ENCODE data around the gene ZNF526. TPM values are rescaled to one million over a fixed set of nuclear protein-coding genes. Genes with fewer than 3 reads are reported as not detected.

ZNF526 gene
- total and polyA plus RNA-seq, 9 of the 15 experiments (the other 6 are each of a cell fraction or from before 2014, with no cell fraction given): 1.3 to 17.9 (median 6.2) TPM

DNA sequence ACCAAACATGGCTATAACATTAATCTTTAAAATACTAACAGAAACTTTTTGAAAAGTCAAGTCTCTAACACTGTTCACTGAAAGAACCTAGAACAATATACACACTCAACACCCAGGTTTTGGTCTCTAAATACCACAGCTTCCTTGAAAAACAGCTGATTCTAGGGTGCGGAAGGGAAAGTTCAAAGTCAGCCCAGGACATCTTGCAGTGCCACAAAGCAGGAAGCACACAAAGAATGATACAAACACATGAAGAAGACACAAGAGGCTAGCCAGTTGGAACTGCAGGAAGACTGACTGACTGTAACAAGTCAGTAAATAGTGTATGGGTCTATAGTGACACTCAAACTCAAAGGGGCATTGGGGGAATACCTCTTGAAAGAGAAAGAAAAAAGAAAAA is 7.2 kb upstream of the ZNF526 start (continued):
- TF ChIP-seq, protein P1, sequence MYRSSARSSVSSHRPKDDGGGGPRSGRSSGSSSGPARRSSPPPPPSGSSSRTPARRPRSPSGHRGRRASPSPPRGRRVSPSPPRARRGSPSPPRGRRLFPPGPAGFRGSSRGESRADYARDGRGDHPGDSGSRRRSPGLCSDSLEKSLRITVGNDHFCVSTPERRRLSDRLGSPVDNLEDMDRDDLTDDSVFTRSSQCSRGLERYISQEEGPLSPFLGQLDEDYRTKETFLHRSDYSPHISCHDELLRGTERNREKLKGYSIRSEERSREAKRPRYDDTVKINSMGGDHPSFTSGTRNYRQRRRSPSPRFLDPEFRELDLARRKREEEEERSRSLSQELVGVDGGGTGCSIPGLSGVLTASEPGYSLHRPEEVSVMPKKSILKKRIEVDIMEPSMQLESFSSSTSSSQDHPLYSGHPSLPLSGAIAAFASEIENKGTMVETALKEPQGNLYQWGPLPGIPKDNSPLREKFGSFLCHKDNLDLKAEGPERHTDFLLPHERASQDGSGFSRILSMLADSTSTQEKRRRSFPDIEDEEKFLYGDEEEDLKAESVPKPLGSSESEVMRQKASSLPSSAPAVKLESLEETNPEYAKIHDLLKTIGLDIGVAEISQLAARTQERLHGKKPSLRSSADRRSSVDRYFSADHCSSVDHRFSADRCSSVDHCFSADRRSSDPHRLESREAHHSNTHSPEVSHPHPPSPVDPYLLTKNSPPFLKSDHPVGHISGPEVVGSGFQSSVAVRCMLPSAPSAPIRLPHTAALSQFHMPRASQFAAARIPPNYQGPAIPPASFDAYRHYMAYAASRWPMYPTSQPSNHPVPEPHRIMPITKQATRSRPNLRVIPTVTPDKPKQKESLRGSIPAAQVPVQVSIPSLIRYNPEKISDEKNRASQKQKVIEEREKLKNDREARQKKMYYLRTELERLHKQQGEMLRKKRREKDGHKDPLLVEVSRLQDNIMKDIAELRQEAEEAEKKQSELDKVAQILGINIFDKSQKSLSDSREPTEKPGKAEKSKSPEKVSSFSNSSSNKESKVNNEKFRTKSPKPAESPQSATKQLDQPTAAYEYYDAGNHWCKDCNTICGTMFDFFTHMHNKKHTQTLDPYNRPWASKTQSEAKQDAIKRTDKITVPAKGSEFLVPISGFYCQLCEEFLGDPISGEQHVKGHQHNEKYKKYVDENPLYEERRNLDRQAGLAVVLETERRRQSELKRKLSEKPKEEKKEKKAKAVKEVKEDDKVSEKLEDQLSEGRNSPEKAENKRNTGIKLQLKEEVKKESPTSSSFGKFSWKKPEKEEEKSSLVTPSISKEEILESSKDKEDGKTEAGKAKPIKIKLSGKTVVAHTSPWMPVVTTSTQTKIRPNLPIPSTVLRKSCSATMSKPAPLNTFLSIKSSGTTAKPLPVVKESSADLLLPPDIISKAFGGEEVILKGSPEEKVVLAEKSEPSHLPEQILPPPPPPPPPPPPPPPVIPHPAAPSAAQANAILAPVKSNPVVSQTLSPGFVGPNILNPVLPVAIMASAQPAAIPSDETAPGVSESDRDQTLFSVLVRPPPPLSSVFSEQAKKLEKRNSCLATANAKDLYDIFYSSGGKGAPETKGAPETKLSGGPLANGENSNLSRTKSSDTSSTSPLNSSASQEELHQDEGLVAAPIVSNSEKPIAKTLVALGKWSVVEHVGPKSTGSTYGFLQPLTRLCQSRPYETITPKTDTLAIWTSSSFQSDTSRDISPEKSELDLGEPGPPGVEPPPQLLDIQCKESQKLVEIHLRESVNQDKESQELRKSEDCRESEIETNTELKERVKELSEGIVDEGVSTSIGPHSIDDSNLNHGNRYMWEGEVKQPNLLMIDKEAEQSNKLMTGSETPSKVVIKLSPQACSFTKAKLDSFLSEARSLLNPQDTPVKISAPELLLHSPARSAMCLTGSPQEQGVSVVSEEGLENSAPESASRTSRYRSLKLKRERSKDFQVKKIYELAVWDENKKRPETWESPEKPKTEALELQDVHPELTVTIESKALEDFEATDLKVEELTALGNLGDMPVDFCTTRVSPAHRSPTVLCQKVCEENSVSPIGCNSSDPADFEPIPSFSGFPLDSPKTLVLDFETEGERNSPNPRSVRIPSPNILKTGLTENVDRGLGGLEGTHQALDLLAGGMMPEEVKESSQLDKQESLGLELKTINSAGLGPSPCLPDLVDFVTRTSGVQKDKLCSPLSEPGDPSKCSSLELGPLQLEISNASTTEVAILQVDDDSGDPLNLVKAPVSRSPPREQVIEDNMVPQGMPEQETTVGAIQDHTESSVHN (IDR thresholded peaks at IDR 0.05; ENCODE audit: borderline replicate concordance in 1 of 2, low read depth in 1 of 2): no peak
- TF ChIP-seq PCBP2 (IDR thresholded peaks at IDR 0.05; ENCODE audit: low read depth, low read length, poor library complexity, severe bottlenecking) (no peak), SMC3 (conservative IDR thresholded peaks at IDR 0.05; ENCODE audit: insufficient read depth, low read depth, low read length) (no peak), CHD2 (IDR thresholded peaks at IDR 0.05; ENCODE audit: low read depth, low read length) (no peak), SOX6 (IDR thresholded peaks at IDR 0.05) (no peak), RBBP5 (IDR thresholded peaks at IDR 0.05; ENCODE audit: borderline replicate concordance, insufficient read depth, low read length, poor library complexity, severe bottlenecking) (no peak), EP400 (IDR thresholded peaks at IDR 0.05) (no peak), STAT5B (CRISPR knock-in tag; IDR thresholded peaks at IDR 0.05) (no peak), L3MBTL2 (IDR thresholded peaks at IDR 0.05) (no peak)
- TF ChIP-seq, protein P2, sequence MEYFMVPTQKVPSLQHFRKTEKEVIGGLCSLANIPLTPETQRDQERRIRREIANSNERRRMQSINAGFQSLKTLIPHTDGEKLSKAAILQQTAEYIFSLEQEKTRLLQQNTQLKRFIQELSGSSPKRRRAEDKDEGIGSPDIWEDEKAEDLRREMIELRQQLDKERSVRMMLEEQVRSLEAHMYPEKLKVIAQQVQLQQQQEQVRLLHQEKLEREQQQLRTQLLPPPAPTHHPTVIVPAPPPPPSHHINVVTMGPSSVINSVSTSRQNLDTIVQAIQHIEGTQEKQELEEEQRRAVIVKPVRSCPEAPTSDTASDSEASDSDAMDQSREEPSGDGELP (CRISPR knock-in tag; IDR thresholded peaks at IDR 0.05; ENCODE audit: borderline replicate concordance): no peak

All from K562 (cell line).